K562 (cell line): ENCODE measurements around the gene EPC2. TPM values are rescaled to one million over a fixed set of nuclear protein-coding genes. Genes with fewer than 3 reads are reported as not detected.

Experiments
- ATAC-seq: fragments of 200-7000 bp; cut with Tn5 transposase; 3 replicates; pipeline ENCODE4 v1.9.1; 2020; ENCODE audit warnings: moderate library complexity
- BruUV-seq: library from RNA; stranded (reverse); fragments of 400-500 nt; replicated peaks from 2 replicates; lab custom pipeline; 2021; lab: Mats Ljungman, UMichigan
- CTCF ChIA-PET: fragments of 300-600 bp; formaldehyde crosslinking; extraction: SDS; loops from one replicate; lab custom pipeline; 2021; ENCODE audit warnings: low intra/inter-chr PET ratio; lab: Yijun Ruan, JAX
- POLR2A ChIA-PET: fragments of 300-600, 350-650 bp; sonication (Branson Sonifier 250); formaldehyde crosslinking; extraction: SDS; loops from one replicate; lab custom pipeline; 2021; ENCODE audit warnings: antibody characterized with exemption, inconsistent platforms; lab: Yijun Ruan, JAX
- DNase-seq, 4 experiments: peaks; one replicate each; pipeline versions ENCODE4 v3.0.0 to v3.0.0-alpha.2; 2011 to 2018; ENCODE audit warnings: low spot score in 3 of 4, mixed read lengths in 3 of 4; ENCODE audit errors: extremely low read depth in 1 of 4
- FAIRE-seq: peaks from 2 replicates; lab custom pipeline; 2011; peaks lifted over from hg19 to GRCh38; lab: Jason Lieb, UNC
- H2AFZ ChIP-seq: 2 replicates; pipeline ENCODE4 v1.6.0; 2011; ENCODE audit warnings: low read depth, low read length, control low read depth, inconsistent platforms
- H3K27ac ChIP-seq: fragments of 200-600 bp; 3 replicates; pipeline ENCODE4 v1.8.0; 2011; ENCODE audit warnings: low read depth, mild to moderate bottlenecking, control low read depth, inconsistent platforms, low read length, moderate library complexity, mixed read lengths; ENCODE audit errors: extremely low read depth
- H3K27me3 ChIP-seq, 2 experiments: fragments of 300-600 bp in 1 of 2; 2 replicates in 1 of 2; 3 replicates in 1 of 2; pipeline versions ENCODE4 v1.6.0 to v1.8.0; 2011; ENCODE audit warnings: inconsistent platforms in 2 of 2, low read length in 2 of 2, mild to moderate bottlenecking in 1 of 2, mixed read lengths in 1 of 2, moderate library complexity in 1 of 2; ENCODE audit not compliant: control insufficient read depth in 2 of 2, insufficient read depth in 2 of 2
- H3K36me3 ChIP-seq: fragments of 300-600 bp; 3 replicates; pipeline ENCODE4 v1.8.0; 2011; ENCODE audit warnings: mild to moderate bottlenecking, low read length, inconsistent platforms; ENCODE audit not compliant: control insufficient read depth, insufficient read depth
- H3K4me1 ChIP-seq, 2 experiments: fragments of 200-600 bp in 1 of 2; replicated peaks in 1 of 2; 2 replicates in 1 of 2; 3 replicates in 1 of 2; pipeline versions ENCODE4 v1.5.1 to v1.8.0; 2011; ENCODE audit warnings: inconsistent platforms in 2 of 2, low read length in 2 of 2, mild to moderate bottlenecking in 1 of 2, mixed read lengths in 1 of 2, moderate library complexity in 1 of 2; ENCODE audit not compliant: control insufficient read depth in 2 of 2, insufficient read depth in 2 of 2
- H3K4me2 ChIP-seq: 2 replicates; pipeline ENCODE4 v1.6.1; 2011; ENCODE audit warnings: low read length, control low read depth, inconsistent platforms, mixed read lengths; ENCODE audit not compliant: insufficient read depth
- H3K4me3 ChIP-seq: fragments of 200-600 bp; sonication (generic), shearing (Covaris generic); 2 replicates; pipeline ENCODE4 v1.5.1; 2016; ENCODE audit warnings: control low read depth, inconsistent platforms
- H3K79me2 ChIP-seq: fragments of 200-600 bp; 3 replicates; pipeline ENCODE4 v1.8.0; 2011; ENCODE audit warnings: low read length, inconsistent platforms; ENCODE audit not compliant: control insufficient read depth, insufficient read depth
- H3K9ac ChIP-seq, 2 experiments: 2 replicates each; pipeline versions ENCODE4 v1.6.0 to v1.6.1; 2011; ENCODE audit warnings: low read depth in 2 of 2, low read length in 2 of 2, control low read depth in 1 of 2, inconsistent platforms in 1 of 2, mild to moderate bottlenecking in 1 of 2, mixed read lengths in 1 of 2; ENCODE audit not compliant: insufficient read depth in 1 of 2
- H3K9me1 ChIP-seq: one replicate; pipeline ENCODE4 v1.6.0; 2011; ENCODE audit warnings: inconsistent platforms, mild to moderate bottlenecking, low read length, moderate library complexity; ENCODE audit not compliant: control insufficient read depth, insufficient read depth
- H3K9me3 ChIP-seq: replicated peaks from 2 replicates; pipeline ENCODE4 v1.5.1; 2011; ENCODE audit warnings: low read depth, low read length, inconsistent platforms; ENCODE audit not compliant: control insufficient read depth, insufficient read depth
- H4K20me1 ChIP-seq: replicated peaks from 2 replicates; pipeline ENCODE4 v1.6.1; 2011; ENCODE audit warnings: low read length, inconsistent platforms, mixed read lengths; ENCODE audit not compliant: control insufficient read depth, insufficient read depth
- CBX1 ChIP-seq: sonication (generic); IDR thresholded peaks from 2 replicates; pipeline ENCODE4 v1.6.1; 2016; ENCODE audit warnings: antibody characterized with exemption, low read depth, mild to moderate bottlenecking
- CBX3 ChIP-seq, 2 experiments: IDR thresholded peaks; 1 replicate in 1 of 2; 2 replicates in 1 of 2; pipeline ENCODE4 v1.6.1; 2012; ENCODE audit warnings: inconsistent platforms in 2 of 2, low read length in 2 of 2, borderline replicate concordance in 1 of 2, control low read depth in 1 of 2
- DMBX1 ChIP-seq: fragments of 250-450 bp; sonication (Bioruptor Pico); IDR thresholded peaks from 2 replicates; pipeline ENCODE4 v1.8.0; 2022; ENCODE audit warnings: inconsistent platforms, mild to moderate bottlenecking, moderate library complexity, borderline replicate concordance
- E2F3 ChIP-seq: fragments of 250-450 bp; sonication (Bioruptor Pico); IDR thresholded peaks from 2 replicates; pipeline ENCODE4 v1.4.0; 2020; ENCODE audit warnings: mild to moderate bottlenecking
- E2F4 ChIP-seq: sonication (generic); formaldehyde crosslinking; IDR thresholded peaks from 2 replicates; pipeline ENCODE4 v1.8.0; 2022; ENCODE audit warnings: mild to moderate bottlenecking, low read depth, missing genetic modification reagents
- HMG20A ChIP-seq: fragments of 450-650 bp; formaldehyde crosslinking; conservative IDR thresholded peaks from 2 replicates; pipeline ENCODE4 v1.4.0; 2020; ENCODE audit warnings: mild to moderate bottlenecking, mixed read lengths
- JUNB ChIP-seq: fragments of 450-650 bp; formaldehyde crosslinking; conservative IDR thresholded peaks from 2 replicates; pipeline ENCODE4 v1.4.0; 2020; ENCODE audit warnings: mild to moderate bottlenecking
- MAZ ChIP-seq, 2 experiments: fragments of 450-650 bp in 1 of 2; sonication (generic) in 1 of 2; formaldehyde crosslinking; IDR thresholded peaks in 1 of 2; conservative IDR thresholded peaks in 1 of 2; 2 replicates each; pipeline versions ENCODE4 v1.4.0 to v1.5.0; 2020; ENCODE audit warnings: mild to moderate bottlenecking in 1 of 2, missing genetic modification reagents in 1 of 2
- NR4A1 ChIP-seq, 2 experiments: fragments of 250-450 bp in 1 of 2; fragments of 450-650 bp in 1 of 2; sonication (Bioruptor Pico) in 1 of 2; IDR thresholded peaks; 2 replicates each; pipeline versions ENCODE4 v1.4.0 to v1.6.1; 2016 to 2020; ENCODE audit warnings: mild to moderate bottlenecking in 2 of 2, missing compliant biosample characterization in 1 of 2, missing genetic modification characterization in 1 of 2, moderate library complexity in 1 of 2
- SMAD4 ChIP-seq: fragments of 250-450 bp; sonication (Bioruptor Pico); conservative IDR thresholded peaks from 2 replicates; pipeline ENCODE4 v1.8.0; 2021; ENCODE audit warnings: inconsistent platforms, mild to moderate bottlenecking, moderate library complexity
- SPI1 ChIP-seq: IDR thresholded peaks from 2 replicates; pipeline ENCODE4 v1.6.1; 2011; ENCODE audit warnings: low read depth, low read length, control low read depth, borderline replicate concordance
- ZBTB9 ChIP-seq: fragments of 450-650 bp; formaldehyde crosslinking; IDR thresholded peaks from 2 replicates; pipeline ENCODE4 v1.4.0; 2020; ENCODE audit warnings: mild to moderate bottlenecking, moderate library complexity
- ZNF134 ChIP-seq: fragments of 250-450 bp; sonication (Bioruptor Pico); conservative IDR thresholded peaks from 2 replicates; pipeline ENCODE4 v1.4.0; 2020
- ZNF354B ChIP-seq: fragments of 250-450 bp; sonication (Bioruptor Pico); IDR thresholded peaks from 2 replicates; pipeline ENCODE4 v1.4.0; 2020
- ZNF449 ChIP-seq: fragments of 250-450 bp; sonication (Bioruptor Pico); IDR thresholded peaks from 2 replicates; pipeline ENCODE4 v1.8.0; 2022; ENCODE audit warnings: moderate library complexity, mild to moderate bottlenecking, inconsistent platforms
- ZNF57 ChIP-seq: fragments of 450-650 bp; formaldehyde crosslinking; IDR thresholded peaks from 2 replicates; pipeline ENCODE4 v1.4.0; 2020; ENCODE audit warnings: mild to moderate bottlenecking, moderate library complexity
- WGBS: fragments of 100-300 bp; shearing (Covaris generic); methylation state at CpG from one replicate; pipeline ENCODE4 v1.1.6; 2016; ENCODE audit warnings: low coverage, mixed read lengths; ENCODE audit not compliant: insufficient coverage; ENCODE audit errors: missing lambda C conversion rate; 5-methylcytosine and 5-hydroxymethylcytosine counted together
- in situ Hi-C: fragments of 300-500 bp; cut with MboI; formaldehyde crosslinking; loops from 4 replicates; pipeline ENCODE4 v1.15.0; 2018; ENCODE audit warnings: inconsistent platforms, mixed read lengths
- intact Hi-C: fragments of 100-400 bp; cut with micrococcal nuclease; formaldehyde crosslinking; loops from 2 replicates; pipeline ENCODE4 v1.14.2; 2022
- polyA plus RNA-seq, 8 experiments: library from polyadenylated mRNA; depleted of rRNA in 4 of 8; stranded (reverse) in 5 of 8; unstranded in 3 of 8; fragments of >200 nt; fragmentation: Nextera tagmentation in 2 of 8; fragmentation: Illumina TruSeq in 1 of 8; extraction: Ambion mirVana in 2 of 8; extraction: Trizol in 1 of 8; gene quantifications; 2 replicates each; pipeline versions ENCODE4 v1.2.1 to v1.2.3, GENCODE V29; 2011 to 2014; ENCODE audit warnings: inconsistent platforms in 1 of 8, missing spikeins in 1 of 8
- total RNA-seq, 7 experiments: library from RNA; depleted of rRNA in 6 of 7; stranded (reverse); fragments of >200 nt in 6 of 7; fragmentation: Illumina TruSeq in 2 of 7; extraction: Trizol in 2 of 7; gene quantifications; 2 replicates each; pipeline versions ENCODE4 v1.2.1 to v1.2.3, GENCODE V29; 2011 to 2021; ENCODE audit warnings: low replicate concordance in 1 of 7

Gene EPC2
- total and polyA plus RNA-seq, 9 of the 15 experiments (the other 6 are each of a cell fraction or from before 2014, with no cell fraction given): 7.0 to 35.8 (median 29.1) TPM

GRCh38 chr2:148615381-148615841 is 29.1 kb upstream of the EPC2 start:
- intact Hi-C loops (no loop called here), in situ Hi-C loops (no loop called here)
- Histone ChIP-seq H3K27ac (no peak overlapping the region), H3K9me3 (no peaks in the 10 kb centered on the region), H3K4me3 (no peak overlapping the region), H2AFZ (peak overlapping the region; percentile 86), H3K27me3 (peaks cover 0 to 6% of the 10 kb centered on the region in 2 experiments; a peak in 2 of 5 replicates), H3K9me1 (no peaks in the 10 kb centered on the region), H3K4me1 (peaks cover 0 to 21% of the 10 kb centered on the region in 2 experiments; a peak in 3 of 5 replicates), H3K4me2 (no peak overlapping the region), H4K20me1 (no peaks in the 10 kb centered on the region), H3K36me3 (no peaks in the 10 kb centered on the region), H3K79me2 (no peaks in the 10 kb centered on the region), H3K9ac (no peak overlapping the region)
- ChIA-PET POLR2A (interaction anchor here (0.7 to 1.8 kb wide), 3 partner anchors 10 to 32 kb away, joined by 3 to 6 read pairs (median 3); no protein-coding TSS in a partner anchor), CTCF (no interaction called here)
- BruUV-seq: no TSS peak
- whole genome bisulfite sequencing: 10% methylated on average over 3 of the region's 3 CpGs
- DNase-seq (no peak), FAIRE-seq (no peak), ATAC-seq (peak; percentile 9)
- TF ChIP-seq CBX1: no peak
- 0 out of 2 replicates have a peak, but pooled peaks have one; percentile 29 for TF ChIP-seq NR4A1 (CRISPR knock-in tag; IDR thresholded peaks at IDR 0.05)
- TF ChIP-seq NR4A1 (tag; IDR thresholded peaks at IDR 0.05): no peak
- TF ChIP-seq E2F4 (CRISPR knock-in tag): no peak
- no peak for TF ChIP-seq CBX3 (IDR thresholded peaks at IDR 0.05; ENCODE audit: borderline replicate concordance in 1 of 2, low read length in 2 of 2)
- TF ChIP-seq E2F3 (CRISPR knock-in tag): 0 out of 2 replicates have a peak, but pooled peaks have one; percentile 41
- no peak for TF ChIP-seq ZNF354B (CRISPR knock-in tag)
- TF ChIP-seq ZNF134 (CRISPR knock-in tag): peak; percentile 44; the same call in 1 of the 2 replicates
- 0 out of 2 replicates have a peak, but pooled peaks have one; percentile 24 for TF ChIP-seq SMAD4 (CRISPR knock-in tag)
- no peak for TF ChIP-seq DMBX1 (CRISPR knock-in tag)
- no peak for TF ChIP-seq ZNF449 (CRISPR knock-in tag)
- TF ChIP-seq ZNF57 (CRISPR knock-in tag): 0 out of 2 replicates have a peak, but pooled peaks have one; percentile 11
- TF ChIP-seq MAZ (CRISPR knock-in tag; conservative IDR thresholded peaks at IDR 0.05 in 1 of 2, IDR thresholded peaks at IDR 0.05 in 1 of 2): 0 out of 4 replicates have a peak, but pooled peaks of 1 of the 2 experiments have one; percentile 28
- 0 out of 2 replicates have a peak, but pooled peaks have one; percentile 60 for TF ChIP-seq ZBTB9 (CRISPR knock-in tag)
- peak; percentile 22; the same call in 1 of the 2 replicates for TF ChIP-seq HMG20A (CRISPR knock-in tag)
- TF ChIP-seq JUNB: no peak
- 0 out of 2 replicates have a peak, but pooled peaks have one; percentile 25 for TF ChIP-seq SPI1
